Upper lobe of right lung (tissue), 1 donor: ENCODE results near the gene FGFBP1. TPM values are rescaled to one million over a fixed set of nuclear protein-coding genes. Genes with fewer than 3 reads are reported as not detected.

Source experiments
- ATAC-seq: fragments of 200-7000 bp; cut with Tn5 transposase; one replicate; pipeline ENCODE4 v1.9.1; 2020; ENCODE audit warnings: mild to moderate bottlenecking, moderate library complexity
- DNase-seq: peaks from one replicate; pipeline ENCODE4 v3.0.0-alpha.2; 2020
- H3K27ac ChIP-seq: fragments of 200-600 bp; one replicate; pipeline ENCODE4 v1.8.0; 2022
- H3K27me3 ChIP-seq: fragments of 200-600 bp; one replicate; pipeline ENCODE4 v1.8.0; 2022; ENCODE audit warnings: mild to moderate bottlenecking
- H3K36me3 ChIP-seq: fragments of 200-600 bp; one replicate; pipeline ENCODE4 v1.8.0; 2022
- H3K4me1 ChIP-seq: fragments of 200-600 bp; one replicate; pipeline ENCODE4 v1.8.0; 2022
- H3K4me3 ChIP-seq: fragments of 200-600 bp; one replicate; pipeline ENCODE4 v1.8.0; 2022; ENCODE audit warnings: mild to moderate bottlenecking
- H3K9me3 ChIP-seq: fragments of 200-600 bp; one replicate; pipeline ENCODE4 v1.8.0; 2022
- intact Hi-C: fragments of 100-400 bp; cut with DNase I; formaldehyde crosslinking; loops from one replicate; pipeline ENCODE4 v1.11.0; 2022
- long read RNA-seq: library from polyadenylated mRNA; unstranded; transcript quantifications from one replicate; pipeline ENCODE4 v2.0.0, GENCODE V29; 2021
- total RNA-seq: library from RNA; stranded (reverse); fragmentation: NEBNext Ultra II Directional; extraction: Animal tissue kit (Norgen Biotek cat#: 25700); gene quantifications from one replicate; pipeline ENCODE4 v1.2.1, GENCODE V29; 2021
- TF ChIP-seq, protein P1 (sequence below): fragments of 200-600 bp; IDR thresholded peaks from one replicate; pipeline ENCODE4 v1.8.0; 2022; ENCODE audit warnings: antibody characterized with exemption
- donor health status: DM: no; HTN: yes; CAD: no; lungs with severe emphysema.

FGFBP1 gene
- 3.3 TPM for total RNA-seq
- long read RNA-seq, partial matches to known transcripts, result 5 of 5 reads
- long read RNA-seq, other reads (novel, unspliced or antisense), result 0 of 5 reads

DNA sequence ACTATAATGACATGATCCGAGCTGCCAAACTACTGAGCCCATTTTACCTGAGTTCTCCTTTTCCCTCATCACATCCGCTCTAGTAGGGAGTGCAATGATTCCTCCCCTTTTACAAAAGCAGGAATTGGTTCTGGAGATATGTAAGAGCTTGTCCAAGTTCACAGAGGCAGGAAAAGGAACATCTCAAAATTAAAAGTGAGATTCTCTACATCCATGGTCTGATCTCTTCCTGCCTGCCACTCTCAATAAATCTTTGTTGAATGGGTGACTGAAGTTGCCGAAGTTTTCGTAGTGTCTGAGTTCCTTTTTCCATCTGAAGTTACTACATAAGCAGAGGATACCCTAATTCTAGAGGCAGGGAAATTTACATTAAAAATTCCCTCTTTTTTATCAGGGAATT, at the start of gene FGFBP1:
FGFBP1 (minus strand) TSS at position 101 of the 400 bp plus-strand sequence. CDS start 2,108 bp downstream, outside the sequence.
- Histone ChIP-seq H3K9me3 (no peaks in the 10 kb centered on the region), H3K4me1 (no peaks in the 10 kb centered on the region), H3K27me3 (no peaks in the 10 kb centered on the region), H3K4me3 (no peak within 1 kb of the TSS), H3K36me3 (no peaks in the 10 kb centered on the region), H3K27ac (no peak within 1 kb of the TSS)
- TF ChIP-seq, protein P1, sequence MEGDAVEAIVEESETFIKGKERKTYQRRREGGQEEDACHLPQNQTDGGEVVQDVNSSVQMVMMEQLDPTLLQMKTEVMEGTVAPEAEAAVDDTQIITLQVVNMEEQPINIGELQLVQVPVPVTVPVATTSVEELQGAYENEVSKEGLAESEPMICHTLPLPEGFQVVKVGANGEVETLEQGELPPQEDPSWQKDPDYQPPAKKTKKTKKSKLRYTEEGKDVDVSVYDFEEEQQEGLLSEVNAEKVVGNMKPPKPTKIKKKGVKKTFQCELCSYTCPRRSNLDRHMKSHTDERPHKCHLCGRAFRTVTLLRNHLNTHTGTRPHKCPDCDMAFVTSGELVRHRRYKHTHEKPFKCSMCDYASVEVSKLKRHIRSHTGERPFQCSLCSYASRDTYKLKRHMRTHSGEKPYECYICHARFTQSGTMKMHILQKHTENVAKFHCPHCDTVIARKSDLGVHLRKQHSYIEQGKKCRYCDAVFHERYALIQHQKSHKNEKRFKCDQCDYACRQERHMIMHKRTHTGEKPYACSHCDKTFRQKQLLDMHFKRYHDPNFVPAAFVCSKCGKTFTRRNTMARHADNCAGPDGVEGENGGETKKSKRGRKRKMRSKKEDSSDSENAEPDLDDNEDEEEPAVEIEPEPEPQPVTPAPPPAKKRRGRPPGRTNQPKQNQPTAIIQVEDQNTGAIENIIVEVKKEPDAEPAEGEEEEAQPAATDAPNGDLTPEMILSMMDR, result no peak
- DNase-seq, result no peak
- no peak for ATAC-seq
- intact Hi-C loops, result no loop called here

DNA sequence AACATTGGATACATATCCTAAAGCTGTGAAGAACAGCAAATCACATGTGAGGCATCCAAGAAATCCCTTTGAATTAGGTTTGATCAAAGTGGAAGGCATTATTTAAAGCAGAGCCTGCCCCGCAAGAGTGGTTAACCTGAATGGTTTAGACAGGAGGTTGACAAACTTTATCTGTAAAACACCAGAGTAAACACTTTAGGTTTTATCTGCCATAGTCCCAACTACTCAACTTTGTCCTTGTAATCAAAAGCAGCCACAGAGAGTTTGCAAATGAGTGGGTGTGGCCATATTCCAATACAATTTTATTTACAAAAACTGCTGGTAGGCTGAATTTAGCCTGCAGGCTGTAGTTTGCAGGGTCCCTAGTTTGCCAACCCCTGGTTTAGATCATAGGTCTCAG, 49.7 kb upstream of the FGFBP1 start:
- DNase-seq (no peak), ATAC-seq (no peak)
- intact Hi-C loops, result no loop called here
- peaks cover 4% of the 10 kb centered on the region for H3K27me3 ChIP-seq
- no peaks in the 10 kb centered on the region for H3K4me1 ChIP-seq
- H3K4me3 ChIP-seq, result no peak overlapping the region
- no peaks in the 10 kb centered on the region for H3K9me3 ChIP-seq
- TF ChIP-seq, protein P1, result no peak
- no peak overlapping the region for H3K27ac ChIP-seq
- no peaks in the 10 kb centered on the region for H3K36me3 ChIP-seq

DNA sequence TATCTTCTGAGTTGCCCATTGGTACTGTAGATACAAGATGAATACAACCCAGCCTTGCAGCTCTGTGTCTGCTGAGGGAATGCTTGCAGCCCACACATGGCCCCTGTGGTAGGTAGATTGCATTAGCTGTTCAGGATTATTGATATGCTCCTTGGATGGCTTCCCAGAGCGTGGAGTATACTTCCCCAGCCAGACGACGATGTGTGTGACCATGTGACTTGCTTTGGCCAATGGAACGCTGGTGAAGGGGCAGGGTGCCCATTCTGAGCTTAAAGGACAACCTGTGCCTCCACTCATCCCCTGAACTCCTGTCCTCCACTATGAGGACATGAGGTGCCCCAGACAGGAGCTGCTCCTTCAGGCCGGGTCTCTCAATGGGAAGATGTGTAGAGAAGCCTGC, 48.4 kb upstream of the FGFBP1 start:
- TF ChIP-seq, protein P1, result no peak
- DNase-seq, result no peak
- Histone ChIP-seq H3K4me3 (no peak overlapping the region), H3K27me3 (peaks cover 4% of the 10 kb centered on the region), H3K27ac (no peak overlapping the region), H3K36me3 (no peaks in the 10 kb centered on the region), H3K4me1 (no peaks in the 10 kb centered on the region), H3K9me3 (no peaks in the 10 kb centered on the region)
- no peak for ATAC-seq
- intact Hi-C loops, result no loop called here

DNA sequence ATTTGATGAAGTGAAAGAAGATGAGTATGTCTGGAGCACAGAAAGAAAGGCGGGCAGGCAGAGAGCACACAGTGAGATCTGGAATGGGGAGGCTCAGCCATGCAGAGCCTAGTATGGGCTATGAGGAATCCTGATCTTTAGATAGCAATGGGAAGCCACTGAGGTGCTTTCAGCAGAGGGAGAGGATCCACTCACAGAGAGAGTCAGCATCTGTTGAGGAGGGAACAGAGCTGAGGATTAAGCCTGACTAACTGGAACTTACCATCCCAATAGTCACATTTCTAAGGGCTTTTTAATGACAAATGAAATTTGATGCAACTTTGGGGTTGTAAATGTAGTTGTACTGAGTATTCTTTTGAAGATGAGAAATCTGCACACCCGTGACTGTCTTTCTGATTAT, 45.1 kb upstream of the FGFBP1 start:
- intact Hi-C loops, result no loop called here
- H3K4me3 ChIP-seq, result no peak overlapping the region
- H3K36me3 ChIP-seq, result no peaks in the 10 kb centered on the region
- H3K27ac ChIP-seq, result no peak overlapping the region
- H3K9me3 ChIP-seq, result no peaks in the 10 kb centered on the region
- TF ChIP-seq, protein P1, result no peak
- H3K4me1 ChIP-seq, result no peaks in the 10 kb centered on the region
- H3K27me3 ChIP-seq, result no peaks in the 10 kb centered on the region
- DNase-seq, result no peak
- no peak for ATAC-seq

DNA sequence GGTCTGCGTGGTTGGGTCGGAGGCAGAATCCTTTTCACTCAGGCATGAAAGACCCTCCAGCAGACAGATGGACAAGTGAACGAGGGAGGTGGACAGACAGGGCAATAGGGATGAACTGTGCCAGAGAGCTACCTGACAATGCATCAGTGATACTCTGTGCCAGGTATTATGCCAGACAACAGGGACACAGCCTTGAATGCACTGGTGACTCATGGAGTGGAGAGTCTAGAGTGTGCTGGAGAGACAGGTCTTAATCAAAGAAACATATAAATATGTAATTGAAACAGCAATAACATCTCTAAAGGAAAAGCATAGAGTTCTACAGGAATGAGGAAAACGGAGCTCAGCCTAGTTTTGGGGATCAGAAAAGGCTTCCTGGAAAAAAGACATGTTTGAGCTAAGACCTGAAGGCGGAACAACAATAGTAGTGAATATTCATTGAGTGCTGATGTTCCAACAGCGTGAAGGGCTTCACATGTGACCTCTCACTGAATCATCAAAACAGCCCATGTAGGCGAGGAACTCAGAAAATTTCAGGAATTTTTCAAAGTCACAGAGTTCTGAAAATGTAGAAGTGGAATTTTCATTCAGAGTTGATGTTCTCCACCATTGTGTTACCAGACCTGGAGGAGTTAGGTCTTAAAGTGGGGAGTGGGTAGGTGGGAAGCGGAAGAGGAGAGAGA, 44.4 kb upstream of the FGFBP1 start:
- intact Hi-C loops, result no loop called here
- H3K36me3 ChIP-seq, result no peaks in the 10 kb centered on the region
- ATAC-seq, result no peak

More for the DNA sequence above, 44.4 kb upstream of the FGFBP1 start:
- TF ChIP-seq, protein P1, result no peak
- H3K27ac ChIP-seq, result no peak overlapping the region
- no peaks in the 10 kb centered on the region for H3K27me3 ChIP-seq
- no peak overlapping the region for H3K4me3 ChIP-seq
- no peaks in the 10 kb centered on the region for H3K4me1 ChIP-seq
- no peaks in the 10 kb centered on the region for H3K9me3 ChIP-seq
- no peak for DNase-seq
